ENCODE results near the gene HSPBP1.
"Not testable (repeated sequence)": the region's sequence is repeated elsewhere in the genome, so short reads cannot be mapped to it uniquely, and the experiment has no call there.

Gene HSPBP1, protein sequence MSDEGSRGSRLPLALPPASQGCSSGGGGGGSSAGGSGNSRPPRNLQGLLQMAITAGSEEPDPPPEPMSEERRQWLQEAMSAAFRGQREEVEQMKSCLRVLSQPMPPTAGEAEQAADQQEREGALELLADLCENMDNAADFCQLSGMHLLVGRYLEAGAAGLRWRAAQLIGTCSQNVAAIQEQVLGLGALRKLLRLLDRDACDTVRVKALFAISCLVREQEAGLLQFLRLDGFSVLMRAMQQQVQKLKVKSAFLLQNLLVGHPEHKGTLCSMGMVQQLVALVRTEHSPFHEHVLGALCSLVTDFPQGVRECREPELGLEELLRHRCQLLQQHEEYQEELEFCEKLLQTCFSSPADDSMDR

DNA sequence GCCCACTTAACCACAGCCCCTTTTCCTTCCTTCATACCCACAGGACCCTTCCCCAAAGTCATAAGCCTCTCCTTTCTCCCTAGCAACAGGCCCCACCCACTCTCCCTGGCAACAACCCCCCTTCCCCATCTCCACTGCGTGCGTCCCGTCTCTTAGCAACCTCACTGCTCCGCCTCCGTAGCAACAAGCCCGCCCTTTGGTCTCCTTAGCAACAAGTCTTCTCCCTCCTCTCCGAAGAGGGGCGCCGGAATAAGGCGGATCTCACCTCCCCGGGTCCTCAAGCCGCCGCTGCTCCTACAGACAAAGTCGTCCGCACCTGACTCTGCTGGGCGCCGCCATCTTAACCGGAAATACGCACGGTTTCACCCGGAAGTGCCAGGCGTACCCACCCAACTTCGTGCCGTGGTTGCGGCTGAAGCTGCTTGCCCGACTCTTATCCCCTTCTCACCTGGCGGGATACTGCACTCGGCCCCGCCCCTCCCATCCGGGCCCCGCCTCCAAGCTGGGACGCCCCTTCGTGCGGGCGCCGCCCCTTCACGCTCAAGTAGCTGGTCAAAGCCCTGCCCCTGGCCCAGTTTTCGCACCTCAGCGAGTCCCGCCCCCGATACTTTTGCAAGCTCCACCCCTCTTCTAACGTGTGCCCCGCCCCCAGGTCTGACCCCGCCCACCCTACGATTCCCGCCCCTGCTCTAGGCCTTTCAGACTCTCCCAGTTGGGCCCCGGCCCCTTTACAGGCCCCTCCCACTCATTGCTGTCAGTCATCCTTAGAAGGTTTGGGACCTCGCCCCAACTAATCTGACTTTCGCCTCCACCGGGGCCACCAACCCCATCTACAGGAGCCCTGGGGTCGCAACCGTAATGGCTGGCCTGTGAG is at the start of gene HSPBP1:
TSS of gene HSPBP1 (minus strand) at position 341 of the 874 bp plus-strand sequence. CDS start 502 bp downstream, outside the sequence.
- peak; percentile 60 for DNase-seq (ENCODE audit: low read depth)

DNA sequence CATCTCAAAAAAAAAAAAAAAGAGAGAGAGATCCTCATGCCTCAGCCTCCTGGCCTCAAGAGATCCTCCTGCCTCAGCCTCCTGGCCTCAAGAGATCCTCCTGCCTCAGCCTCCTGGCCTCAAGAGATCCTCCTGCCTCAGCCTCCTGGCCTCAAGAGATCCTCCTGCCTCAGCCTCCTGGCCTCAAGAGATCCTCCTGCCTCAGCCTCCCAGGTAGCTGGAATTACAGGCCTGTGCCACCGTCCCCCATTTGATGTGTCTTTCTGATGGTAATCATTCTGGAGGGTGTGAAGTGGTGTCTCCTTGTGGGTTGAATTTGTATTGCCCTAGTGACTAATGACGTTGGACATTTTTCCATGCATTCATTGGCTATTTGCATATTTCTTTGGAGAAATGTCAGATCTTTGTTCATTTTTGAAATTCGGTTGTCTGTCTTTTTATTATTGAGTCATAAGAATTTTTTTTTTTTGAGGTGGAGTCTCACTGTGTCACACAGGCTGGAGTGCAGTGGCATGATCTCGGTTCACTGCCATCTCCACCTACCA is 48.9 kb upstream of the HSPBP1 start:
- not testable (repeated sequence) for DNase-seq (ENCODE audit: low read depth)

DNA sequence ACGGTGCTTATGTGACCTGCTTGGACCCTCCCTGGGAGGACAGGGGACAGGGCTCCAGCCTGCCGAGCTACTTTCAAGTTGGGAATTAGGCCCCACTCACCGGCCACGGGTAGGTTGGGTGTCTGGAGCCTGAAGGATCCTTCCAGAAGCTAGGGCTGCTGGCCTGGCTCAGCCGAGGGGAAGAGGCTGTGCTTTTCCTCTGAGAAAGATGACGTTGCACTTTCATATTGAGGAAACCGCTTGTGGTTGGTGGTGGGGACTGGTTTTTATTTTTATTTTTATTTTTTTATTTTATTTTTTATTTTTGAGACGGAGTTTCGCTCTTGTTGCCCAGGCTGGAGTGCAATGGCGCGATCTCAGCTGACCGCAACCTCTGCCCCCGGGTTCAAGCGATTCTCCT is 45.3 kb upstream of the HSPBP1 start, which contains the start of gene TMEM150B:
TSS of gene TMEM150B (minus strand) at position 170 of the 400 bp plus-strand sequence. CDS start 4,305 bp downstream, outside the sequence.
- DNase-seq (ENCODE audit: low read depth) = no peak

DNA sequence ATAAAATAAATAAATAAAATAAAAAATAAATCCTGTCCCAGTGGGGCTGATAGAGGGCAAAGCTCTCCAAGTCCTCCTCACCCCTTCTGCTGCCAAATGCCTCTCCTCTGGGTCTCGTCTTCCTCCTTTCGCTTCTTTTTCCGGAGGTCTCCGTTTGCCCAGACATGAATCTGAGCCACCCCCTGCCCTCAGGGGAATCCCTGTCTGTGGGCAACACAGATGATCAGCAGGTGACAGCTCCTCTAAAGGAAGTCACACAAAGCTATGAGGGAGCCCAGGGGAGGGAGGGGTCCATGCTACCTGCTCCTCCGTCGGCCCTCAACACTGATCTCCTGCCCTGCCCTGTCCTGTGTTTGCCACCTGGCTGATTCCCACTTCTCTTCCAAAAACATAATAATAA is 44.8 kb upstream of the HSPBP1 start:
- DNase-seq (ENCODE audit: low read depth) = no peak

DNA sequence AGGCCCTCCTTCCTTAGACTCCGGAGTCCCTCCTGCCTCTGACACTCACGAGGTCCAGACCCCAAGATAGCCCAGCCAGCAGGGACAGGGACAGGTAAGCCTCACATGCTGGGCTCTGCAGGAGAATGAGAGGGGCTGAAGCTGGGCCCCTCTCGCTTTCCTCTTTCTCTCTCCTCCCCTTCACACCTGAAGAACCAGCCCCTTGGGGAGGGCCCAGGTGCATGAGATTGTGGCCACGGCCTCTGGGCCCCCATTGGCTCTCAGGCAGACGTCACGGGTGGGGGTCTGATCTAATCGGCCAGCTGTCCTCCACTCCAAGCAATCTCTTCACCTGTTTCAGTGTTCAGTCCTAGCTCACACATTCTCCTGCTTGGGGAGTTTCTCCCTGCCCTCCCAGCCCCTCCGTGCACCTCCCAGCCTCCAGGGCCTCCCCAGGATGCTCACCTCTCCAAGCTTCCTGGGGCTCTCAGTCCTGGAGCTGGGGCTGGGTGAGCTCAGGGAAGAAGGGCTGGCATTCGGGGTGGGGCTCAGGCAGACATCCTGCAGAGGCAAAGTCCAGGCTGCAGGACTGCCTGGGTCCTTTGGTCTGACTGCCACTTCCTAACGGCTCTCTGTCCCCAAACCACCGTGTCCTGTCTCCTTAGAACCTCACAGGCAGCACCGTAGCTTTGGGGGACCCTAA is 42.4 kb upstream of the HSPBP1 start:
- DNase-seq (ENCODE audit: low read depth) = no peak

DNA sequence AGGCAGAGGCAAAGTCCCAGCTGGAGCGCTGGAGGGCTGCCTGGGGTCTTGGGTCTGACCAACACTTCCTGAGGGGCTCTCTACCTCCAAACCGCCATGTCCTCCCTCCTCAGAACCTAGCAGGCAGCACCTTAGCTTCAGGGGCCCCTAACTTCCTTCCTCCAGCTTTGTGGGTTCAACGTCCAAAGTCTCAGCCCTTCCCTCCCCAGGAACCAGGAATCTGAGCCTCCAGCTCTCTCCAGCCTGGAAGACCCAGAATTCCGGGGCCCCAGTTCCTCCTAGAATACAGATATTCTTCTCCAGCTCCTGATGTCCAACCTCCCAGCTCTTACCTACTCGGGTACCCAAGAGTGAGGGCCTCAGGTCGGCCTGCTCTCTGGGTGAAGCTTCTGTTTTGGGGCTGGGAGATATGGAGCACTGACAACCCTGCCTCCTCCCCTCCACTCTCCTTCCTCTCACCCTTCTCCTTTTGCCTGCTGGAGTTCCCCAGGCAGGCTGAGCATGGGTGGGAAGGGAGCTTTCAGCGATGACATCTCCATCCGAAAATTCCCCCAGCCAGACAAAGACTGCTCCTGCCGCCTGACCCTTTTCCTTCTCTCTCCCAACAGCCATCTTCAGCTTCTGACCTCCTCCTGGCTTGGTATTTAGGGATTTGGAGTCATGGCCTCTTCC is 41.7 kb upstream of the HSPBP1 start:
- DNase-seq (ENCODE audit: low read depth) = no peak

DNA sequence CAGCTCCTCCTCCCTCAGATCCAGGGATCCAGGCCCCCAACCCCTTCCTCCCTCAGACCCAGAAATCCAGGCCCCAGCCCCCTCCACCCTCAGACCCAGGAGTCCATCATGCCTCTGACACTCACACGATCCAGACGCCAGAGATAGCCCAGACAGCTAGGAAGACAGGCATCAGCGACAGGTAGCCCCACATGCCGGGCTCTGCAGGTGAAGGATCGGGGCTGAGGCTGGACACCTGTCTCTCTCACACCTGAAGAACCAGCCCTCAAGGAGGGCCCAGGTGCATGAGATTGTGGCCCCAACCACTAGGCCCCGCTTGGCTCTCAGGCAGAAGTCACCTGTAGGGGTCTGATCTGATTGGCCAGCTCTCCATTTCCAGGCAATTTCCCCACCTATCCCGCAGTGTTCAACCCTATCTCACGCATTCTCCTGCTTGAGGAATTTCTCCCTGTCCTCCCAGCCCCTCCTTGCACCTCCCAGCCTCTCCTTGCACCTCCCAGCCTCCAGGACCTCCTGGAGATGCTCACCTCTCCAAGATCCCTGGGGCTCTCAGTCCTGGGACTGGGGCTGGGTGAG is 41.0 kb upstream of the HSPBP1 start:
- DNase-seq (ENCODE audit: low read depth) = no peak

DNA sequence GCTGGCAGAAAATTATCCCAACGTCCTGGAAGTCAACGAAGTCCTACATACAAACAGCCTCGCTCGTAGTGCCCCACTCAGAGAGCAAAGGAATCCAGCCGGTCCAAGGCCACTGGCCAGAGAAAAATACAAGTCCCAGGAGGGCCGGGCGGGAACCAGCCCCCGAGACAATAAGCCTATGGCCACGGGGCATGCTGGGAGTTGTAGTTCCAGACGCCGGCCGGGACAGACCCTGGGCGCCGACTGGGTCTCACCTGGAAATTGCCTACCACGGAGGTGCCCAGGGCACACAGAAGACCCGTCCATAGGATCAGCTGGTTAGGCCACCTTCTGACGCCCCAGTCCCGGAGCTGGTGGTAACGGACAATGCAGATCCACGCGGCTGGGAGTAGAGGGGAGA is 39.9 kb upstream of the HSPBP1 start:
- no peak for DNase-seq (ENCODE audit: low read depth)

DNA sequence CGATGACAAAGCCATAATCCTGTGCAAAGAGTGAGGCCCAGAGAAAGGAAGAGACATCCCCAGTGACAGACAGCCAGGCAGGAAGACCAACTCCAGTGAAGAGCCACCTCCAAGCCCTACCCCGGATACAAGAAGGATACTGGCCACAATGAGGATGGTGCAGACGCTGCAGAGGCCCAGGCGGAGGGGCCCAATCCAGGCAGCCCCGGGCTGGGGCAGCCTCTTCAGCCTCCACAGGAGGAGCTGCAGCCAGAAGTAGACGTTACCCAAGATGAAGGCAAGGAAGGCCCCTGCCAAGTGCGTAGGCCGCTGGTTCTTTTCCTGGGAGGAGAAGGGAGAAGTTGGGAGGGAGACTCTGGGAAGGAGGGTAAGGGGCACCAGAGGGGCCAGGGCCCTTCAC is 36.7 kb upstream of the HSPBP1 start:
- DNase-seq (ENCODE audit: low read depth) = no peak

DNA sequence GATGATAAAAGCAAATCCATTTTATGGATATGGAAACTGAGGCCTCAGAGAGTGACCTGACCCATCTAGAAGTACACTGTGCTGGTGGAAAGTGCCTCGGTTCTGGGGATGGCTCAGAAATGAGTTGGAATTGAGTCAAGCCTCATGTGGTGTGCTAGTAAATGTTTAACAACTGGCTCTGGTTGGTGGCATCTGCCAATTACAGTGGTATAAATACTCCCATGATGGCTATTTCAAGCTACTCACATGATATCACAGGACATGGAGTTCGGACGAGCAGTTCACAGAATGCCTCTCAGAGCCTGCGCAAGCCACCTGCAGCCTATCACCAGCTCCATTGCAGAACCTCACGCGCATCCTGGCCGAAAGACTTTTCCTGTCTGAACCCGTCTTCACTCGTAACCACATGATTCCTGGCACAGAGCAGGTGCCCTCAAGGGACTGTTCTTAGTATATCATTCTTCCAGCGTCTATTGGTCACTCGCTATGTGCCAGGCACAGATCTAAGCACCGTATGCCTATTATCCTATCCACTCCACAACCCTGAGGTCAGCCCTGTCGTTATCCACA is 36.1 kb upstream of the HSPBP1 start:
- no peak for DNase-seq (ENCODE audit: low read depth)

DNA sequence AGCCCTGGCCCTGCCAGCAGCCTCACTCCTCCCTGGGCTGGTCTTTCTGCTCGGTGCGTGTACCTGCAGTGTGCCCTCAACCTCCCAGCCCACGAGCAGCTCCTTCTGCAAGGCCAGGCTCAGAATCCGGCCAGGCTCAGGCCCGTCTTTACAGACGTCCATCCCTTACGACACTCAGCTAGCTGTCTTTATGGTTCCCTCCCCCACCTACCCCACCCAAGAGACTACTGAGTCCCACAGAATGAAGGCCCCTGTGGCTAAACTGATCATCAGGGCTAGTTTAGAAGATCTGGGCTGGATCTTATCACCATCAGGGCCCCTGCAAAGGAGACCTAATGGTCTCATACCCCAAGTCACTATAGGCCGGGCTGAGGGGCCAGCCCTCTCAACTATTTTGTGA is 34.5 kb upstream of the HSPBP1 start:
- DNase-seq (ENCODE audit: low read depth) = no peak

DNA sequence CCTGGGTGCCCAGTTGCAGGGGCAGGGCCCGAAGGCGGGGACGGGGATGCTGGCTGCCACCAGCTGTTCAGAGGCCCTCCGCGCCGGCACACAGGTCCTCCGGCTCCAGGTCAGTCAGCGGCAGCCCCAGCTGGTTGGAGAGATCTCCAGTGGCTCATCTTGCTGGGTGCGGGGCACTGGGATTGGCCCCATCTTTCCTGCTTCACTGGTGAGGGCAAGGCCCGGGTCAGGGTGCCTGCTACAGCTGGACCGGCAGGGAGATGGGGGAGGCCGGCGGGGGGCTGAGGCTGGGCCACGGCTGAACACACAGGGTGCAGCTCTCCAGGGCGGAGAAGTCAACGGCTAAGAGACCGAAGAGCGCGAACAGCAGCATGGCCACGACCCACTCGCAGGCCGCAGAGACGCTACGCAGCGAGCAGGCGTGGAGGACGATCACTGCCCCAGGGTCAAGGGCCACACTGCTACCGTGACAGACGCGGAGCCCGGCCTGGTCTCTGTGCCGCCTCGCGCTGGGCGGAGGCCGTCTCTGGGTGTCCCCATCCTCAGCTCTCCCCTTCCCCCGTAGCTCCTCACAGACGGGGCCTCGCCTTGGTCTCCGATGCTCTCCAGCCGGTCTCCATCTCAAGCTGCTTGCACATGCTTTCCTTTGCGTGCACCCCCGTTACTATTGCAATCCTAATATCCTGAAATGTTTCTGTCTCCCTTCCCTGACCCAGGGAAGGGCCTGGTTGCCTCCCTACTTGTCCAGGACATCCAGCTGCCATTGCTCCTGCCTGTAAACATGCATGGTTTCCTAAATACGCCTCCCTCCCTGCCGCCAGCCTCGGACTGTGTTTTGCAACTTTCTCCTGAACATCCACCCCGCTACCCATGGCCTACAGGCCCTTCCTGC is 33.0 kb upstream of the HSPBP1 start:
- no peak for DNase-seq (ENCODE audit: low read depth)

DNA sequence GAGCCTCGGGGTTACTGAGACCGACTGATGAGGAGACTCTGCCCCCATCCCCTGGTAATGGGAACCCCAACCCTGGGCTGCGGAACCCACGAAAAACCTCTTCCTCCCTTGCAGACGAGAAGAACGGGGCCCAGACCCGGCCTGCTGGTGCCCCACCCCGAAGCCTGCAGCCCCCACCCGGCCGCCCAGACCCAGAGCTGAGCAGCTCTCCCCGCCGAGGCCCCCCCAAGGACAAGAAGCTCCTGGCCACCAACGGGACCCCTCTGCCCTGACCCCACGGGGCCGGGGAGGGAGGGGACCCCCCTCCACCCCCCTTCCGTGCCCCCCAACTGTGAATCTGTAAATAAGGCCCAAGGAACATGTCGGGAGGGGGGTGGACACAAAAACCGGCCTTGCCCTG is 31.9 kb upstream of the HSPBP1 start:
- no peak for DNase-seq (ENCODE audit: low read depth)

DNA sequence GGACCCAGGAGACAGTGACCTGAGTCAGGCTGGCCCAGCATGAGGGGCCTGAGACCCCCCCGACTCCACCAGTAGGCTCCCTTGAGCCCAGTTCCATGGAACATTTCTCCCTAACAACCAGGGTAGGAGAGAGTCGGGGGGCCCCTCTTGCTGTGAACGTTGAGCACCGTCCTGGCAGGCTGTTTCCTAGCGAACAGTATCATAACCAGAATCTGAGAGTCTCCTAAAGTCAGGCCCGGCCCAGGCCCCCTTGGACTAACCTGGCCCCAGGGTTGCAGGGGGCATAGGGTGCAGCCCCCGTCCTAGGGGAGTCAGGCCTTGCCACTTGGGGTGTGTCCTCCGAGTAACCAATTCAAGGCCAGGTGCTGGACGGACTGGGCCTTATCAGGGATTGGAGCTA is 31.5 kb upstream of the HSPBP1 start:
- DNase-seq (ENCODE audit: low read depth) = no peak

DNA sequence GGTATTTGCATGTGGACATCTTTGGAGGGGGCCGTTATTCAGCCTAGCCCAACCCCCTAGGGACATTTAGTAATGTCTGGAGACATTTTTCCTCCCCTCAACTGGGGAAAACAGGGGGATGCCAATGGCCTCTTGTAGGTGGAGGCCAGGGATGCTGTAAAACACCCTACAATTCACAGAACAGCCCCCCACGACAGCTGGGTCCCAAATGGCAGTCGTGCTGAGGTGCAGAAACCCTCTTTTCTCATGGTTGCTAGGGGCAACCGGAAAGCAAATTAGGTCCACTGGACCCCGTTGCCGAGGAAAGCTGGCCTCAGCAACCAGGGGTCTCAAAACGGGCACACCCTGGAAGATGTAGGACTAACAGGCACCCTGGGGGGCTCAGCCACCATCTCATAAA is 30.6 kb upstream of the HSPBP1 start:
- DNase-seq (ENCODE audit: low read depth) = no peak

DNA sequence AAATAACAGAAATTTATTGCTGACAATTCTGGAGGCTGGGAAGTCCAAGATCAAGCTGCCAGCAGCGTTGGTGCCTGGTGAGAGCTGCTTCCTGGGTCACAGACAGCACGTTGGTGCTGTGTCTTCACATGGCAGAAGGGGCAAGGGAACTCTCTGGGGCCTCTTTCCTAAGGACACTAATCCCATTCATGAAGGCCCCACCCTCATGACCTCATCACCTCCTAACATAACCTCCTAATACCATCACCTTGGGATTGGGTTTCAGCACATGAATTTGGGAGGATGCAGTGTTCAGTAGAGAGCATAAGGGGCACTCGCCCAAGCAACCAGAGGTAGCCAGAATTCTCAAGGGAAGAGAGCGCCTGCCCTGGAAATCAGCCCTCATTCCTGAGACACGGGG is 29.5 kb upstream of the HSPBP1 start:
- no peak for DNase-seq (ENCODE audit: low read depth)

DNA sequence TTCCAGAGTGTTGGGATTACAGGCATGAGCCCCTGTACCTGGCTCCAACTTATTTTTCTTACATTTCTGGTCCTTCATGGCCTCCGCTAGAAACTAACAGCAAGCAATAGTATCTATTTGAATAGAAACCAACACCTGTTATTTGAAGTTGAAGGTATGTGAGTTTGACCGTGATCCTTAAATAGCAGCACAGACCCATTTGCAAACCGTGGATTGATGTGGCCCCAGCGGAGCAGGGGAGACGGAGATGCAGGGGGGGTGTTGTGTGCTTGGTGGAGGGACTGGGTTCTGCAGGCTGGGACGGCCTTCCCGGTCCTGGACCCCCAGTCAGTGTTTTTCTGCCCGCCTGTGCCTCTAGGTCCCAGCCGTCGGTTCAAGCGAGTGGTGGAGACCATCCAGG is 28.4 kb upstream of the HSPBP1 start:
- no peak for DNase-seq (ENCODE audit: low read depth)

DNA sequence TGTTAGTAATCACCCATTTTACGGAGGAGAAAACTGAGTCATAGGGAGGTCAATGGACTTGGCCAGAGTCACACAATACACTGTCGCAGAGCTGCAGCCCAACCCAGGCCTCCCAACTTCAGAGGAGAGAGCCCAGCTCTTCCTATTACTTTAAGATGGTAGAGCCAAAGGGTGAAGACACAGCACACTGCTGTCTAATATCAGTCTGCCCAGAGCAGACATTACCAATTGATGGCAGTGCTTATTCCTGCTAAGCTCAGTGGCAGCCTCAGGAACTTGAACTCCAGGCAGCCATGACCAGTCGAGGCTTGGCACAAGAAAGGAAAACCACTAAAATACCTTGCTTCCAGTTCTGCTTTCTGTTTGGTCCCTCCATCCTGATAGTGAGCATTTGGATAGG is 26.8 kb upstream of the HSPBP1 start:
- no peak for DNase-seq (ENCODE audit: low read depth)

DNA sequence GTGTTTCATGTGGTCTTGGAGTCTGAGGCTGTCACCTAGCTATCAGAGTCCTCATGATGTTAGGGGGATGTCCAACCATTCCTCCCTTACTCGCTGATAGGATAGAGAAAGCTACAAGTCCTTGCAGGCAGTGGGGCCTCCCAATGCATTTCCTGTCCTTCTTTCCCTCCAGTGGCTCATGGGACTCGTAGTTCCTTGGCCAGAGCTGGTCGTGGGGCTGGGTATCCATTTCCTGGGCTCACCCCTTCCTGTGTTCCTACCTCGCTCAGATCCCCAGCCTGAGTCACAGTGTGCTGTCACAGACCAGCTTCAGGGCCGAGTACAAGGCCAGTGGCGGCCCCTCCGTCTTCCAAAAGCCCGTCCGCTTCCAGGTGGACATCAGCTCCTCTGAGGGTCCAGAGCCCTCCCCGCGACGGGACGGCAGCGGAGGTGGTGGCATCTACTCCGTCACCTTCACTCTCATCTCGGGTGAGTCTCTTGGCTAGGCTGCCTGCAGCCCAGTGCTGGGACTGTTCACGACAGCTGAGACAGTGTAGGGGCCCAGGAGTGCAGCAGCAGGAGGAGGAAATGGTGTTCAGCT is 26.2 kb upstream of the HSPBP1 start:
- no peak for DNase-seq (ENCODE audit: low read depth)

DNA sequence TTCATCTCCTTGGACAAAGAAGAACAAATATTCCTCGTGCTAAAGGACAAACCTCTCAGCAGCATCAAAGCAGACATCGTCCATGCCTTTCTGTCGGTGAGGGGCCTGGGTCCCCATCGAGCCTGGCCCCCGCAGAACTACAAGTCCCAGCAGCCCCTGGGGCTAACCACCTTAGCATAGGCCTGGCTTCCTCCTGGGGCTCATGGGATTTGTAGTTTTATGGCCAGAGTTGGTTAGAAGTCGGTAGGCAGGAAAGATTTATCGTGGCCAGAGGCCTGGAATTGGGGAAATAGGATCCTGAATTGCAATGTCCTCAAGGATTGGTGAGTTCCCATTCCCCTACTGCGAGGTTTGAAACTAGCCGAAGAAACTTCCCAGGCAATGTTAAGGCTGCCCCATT is 25.6 kb upstream of the HSPBP1 start:
- DNase-seq (ENCODE audit: low read depth) = no peak
